Measurements from ENCODE around the gene C10orf120.

The C10orf120 gene

GRCh38 chr10:122702275-122702674, 2.6 kb upstream of the C10orf120 start:
- no peak for DNase-seq

- DNase-seq: no peak
Measured at GRCh38 chr10:122701652-122702051, 2.0 kb upstream of the C10orf120 start.

- no peak for DNase-seq
Measured at GRCh38 chr10:122696687-122697086, 3.0 kb downstream of the C10orf120 start.

GRCh38 chr10:122692744-122693143, 6.9 kb downstream of the C10orf120 start:
- no peak for DNase-seq

GRCh38 chr10:122689146-122689820, 10.4 kb downstream of the C10orf120 start:
- DNase-seq: no peak

- DNase-seq: no peak
Measured at GRCh38 chr10:122688293-122688989, 11.2 kb downstream of the C10orf120 start.

GRCh38 chr10:122682522-122682921, 17.1 kb downstream of the C10orf120 start:
- DNase-seq: no peak

- no peak for DNase-seq
Measured at GRCh38 chr10:122678266-122678665, 21.4 kb downstream of the C10orf120 start.

GRCh38 chr10:122675278-122675677, 24.4 kb downstream of the C10orf120 start:
- DNase-seq: no peak

GRCh38 chr10:122674781-122675180, 24.9 kb downstream of the C10orf120 start:
- no peak for DNase-seq

GRCh38 chr10:122673731-122674130, 25.9 kb downstream of the C10orf120 start:
- no peak for DNase-seq

- DNase-seq: no peak
Measured at GRCh38 chr10:122673269-122673668, 26.4 kb downstream of the C10orf120 start.

- no peak for DNase-seq
Measured at GRCh38 chr10:122672655-122673054, 27.0 kb downstream of the C10orf120 start.

- no peak for DNase-seq
Measured at GRCh38 chr10:122671355-122671754, 28.3 kb downstream of the C10orf120 start.

GRCh38 chr10:122669842-122670241, 29.8 kb downstream of the C10orf120 start:
- DNase-seq: no peak

- DNase-seq: no peak
Measured at GRCh38 chr10:122669045-122669444, 30.6 kb downstream of the C10orf120 start.

- no peak for DNase-seq
Measured at GRCh38 chr10:122665946-122666345, 33.7 kb downstream of the C10orf120 start.

GRCh38 chr10:122665329-122665860, 34.3 kb downstream of the C10orf120 start:
- no peak for DNase-seq

GRCh38 chr10:122664501-122664900, 35.1 kb downstream of the C10orf120 start:
- no peak for DNase-seq

GRCh38 chr10:122663516-122664130, 36.0 kb downstream of the C10orf120 start:
- DNase-seq: no peak

GRCh38 chr10:122662231-122662630, 37.4 kb downstream of the C10orf120 start:
- DNase-seq: no peak

- no peak for DNase-seq
Measured at GRCh38 chr10:122660696-122661095, 39.0 kb downstream of the C10orf120 start.

- no peak for DNase-seq
Measured at GRCh38 chr10:122659651-122660050, 40.0 kb downstream of the C10orf120 start.

- no peak for DNase-seq
Measured at GRCh38 chr10:122659126-122659525, 40.5 kb downstream of the C10orf120 start.
